ENCODE results near the gene PDPN.

DNA sequence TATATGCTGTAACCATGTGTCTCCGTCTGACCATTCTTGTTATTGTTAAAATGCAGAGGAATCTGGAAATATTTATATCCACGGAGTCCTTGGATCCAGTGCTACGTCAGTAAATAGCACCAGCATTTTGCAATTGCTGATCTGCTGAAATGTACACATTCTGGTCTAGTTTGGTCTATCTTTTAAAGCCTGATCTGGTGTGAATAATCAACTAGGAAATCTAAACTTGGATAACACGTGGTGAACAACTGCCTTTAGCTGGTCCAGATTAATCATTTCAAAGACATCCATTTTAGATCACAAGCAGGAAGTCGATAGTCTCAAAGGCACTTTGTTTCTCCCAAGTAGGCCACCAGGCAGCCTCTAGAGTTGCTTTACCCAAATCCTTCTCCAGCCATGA, 32.6 kb downstream of the PDPN start:
- TF ChIP-seq TCF7L2 (IDR thresholded peaks at IDR 0.05; ENCODE audit: borderline replicate concordance, extremely low read depth, insufficient read depth, insufficient read length) (no peak), POLR2A (IDR thresholded peaks at IDR 0.05; ENCODE audit: borderline replicate concordance, extremely low read depth, insufficient read depth, insufficient read length) (no peak), ZNF274 (IDR thresholded peaks at IDR 0.05; ENCODE audit: low read depth, low read length) (no peak), EZH2 (IDR thresholded peaks at IDR 0.05) (no peak), CEBPB (IDR thresholded peaks at IDR 0.05; ENCODE audit: low read depth) (no peak)
- TF ChIP-seq, protein P1, sequence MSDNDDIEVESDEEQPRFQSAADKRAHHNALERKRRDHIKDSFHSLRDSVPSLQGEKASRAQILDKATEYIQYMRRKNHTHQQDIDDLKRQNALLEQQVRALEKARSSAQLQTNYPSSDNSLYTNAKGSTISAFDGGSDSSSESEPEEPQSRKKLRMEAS (IDR thresholded peaks at IDR 0.05) = no peak
- TF ChIP-seq, protein P2, sequence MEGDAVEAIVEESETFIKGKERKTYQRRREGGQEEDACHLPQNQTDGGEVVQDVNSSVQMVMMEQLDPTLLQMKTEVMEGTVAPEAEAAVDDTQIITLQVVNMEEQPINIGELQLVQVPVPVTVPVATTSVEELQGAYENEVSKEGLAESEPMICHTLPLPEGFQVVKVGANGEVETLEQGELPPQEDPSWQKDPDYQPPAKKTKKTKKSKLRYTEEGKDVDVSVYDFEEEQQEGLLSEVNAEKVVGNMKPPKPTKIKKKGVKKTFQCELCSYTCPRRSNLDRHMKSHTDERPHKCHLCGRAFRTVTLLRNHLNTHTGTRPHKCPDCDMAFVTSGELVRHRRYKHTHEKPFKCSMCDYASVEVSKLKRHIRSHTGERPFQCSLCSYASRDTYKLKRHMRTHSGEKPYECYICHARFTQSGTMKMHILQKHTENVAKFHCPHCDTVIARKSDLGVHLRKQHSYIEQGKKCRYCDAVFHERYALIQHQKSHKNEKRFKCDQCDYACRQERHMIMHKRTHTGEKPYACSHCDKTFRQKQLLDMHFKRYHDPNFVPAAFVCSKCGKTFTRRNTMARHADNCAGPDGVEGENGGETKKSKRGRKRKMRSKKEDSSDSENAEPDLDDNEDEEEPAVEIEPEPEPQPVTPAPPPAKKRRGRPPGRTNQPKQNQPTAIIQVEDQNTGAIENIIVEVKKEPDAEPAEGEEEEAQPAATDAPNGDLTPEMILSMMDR (IDR thresholded peaks at IDR 0.05 in 2 of 3, conservative IDR thresholded peaks at IDR 0.05 in 1 of 3; ENCODE audit: borderline replicate concordance in 1 of 3, insufficient read depth in 1 of 3, low read depth in 2 of 3, low read length in 2 of 3) = no peak

Measured in HCT116 (cell line).